ENCODE data around the gene FAM25G. TPM values are rescaled to one million over a fixed set of nuclear protein-coding genes. Genes with fewer than 3 reads are reported as not detected.
"Not testable (repeated sequence)": the region's sequence is repeated elsewhere in the genome, so short reads cannot be mapped to it uniquely, and the experiment has no call there.

Gene FAM25G
- not detected for polyA plus RNA-seq (2012; ENCODE audit: missing spikeins)

- FAIRE-seq; DNase-seq (ENCODE audit: insufficient read length): not testable (repeated sequence)
These were observed at the start of gene FAM25G for GRCh38 chr10:47491600-47491999. TSS of gene FAM25G (minus strand) at chr10:47491700. CDS start at chr10:47491674, 26 bp downstream.

DNA sequence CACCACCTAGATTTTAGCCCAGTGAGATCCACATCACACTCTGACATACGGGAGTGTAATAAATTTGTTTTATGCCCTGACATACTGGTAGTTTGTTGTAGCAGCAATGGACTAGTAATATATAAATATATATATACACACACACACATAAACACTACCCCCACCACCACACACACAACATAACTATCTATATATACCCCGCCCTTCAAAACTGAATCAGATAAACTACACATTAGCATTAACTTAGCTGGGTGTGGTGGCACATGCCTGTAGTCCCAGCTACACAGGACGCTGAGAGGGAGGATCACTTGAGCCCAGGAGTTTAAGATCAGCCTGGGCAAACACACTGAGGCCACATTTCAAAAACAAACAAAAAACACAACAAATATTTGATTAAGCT is 44.9 kb upstream of the FAM25G start:
- not testable (repeated sequence) for DNase-seq (ENCODE audit: insufficient read length); FAIRE-seq

- FAIRE-seq; DNase-seq (ENCODE audit: insufficient read length): not testable (repeated sequence)
These were observed 32.0 kb upstream of the FAM25G start, which contains the start of gene AGAP9 for GRCh38 chr10:47523475-47523874. TSS of gene AGAP9 (minus strand) at chr10:47523638. CDS start at chr10:47523526, 112 bp downstream.

DNA sequence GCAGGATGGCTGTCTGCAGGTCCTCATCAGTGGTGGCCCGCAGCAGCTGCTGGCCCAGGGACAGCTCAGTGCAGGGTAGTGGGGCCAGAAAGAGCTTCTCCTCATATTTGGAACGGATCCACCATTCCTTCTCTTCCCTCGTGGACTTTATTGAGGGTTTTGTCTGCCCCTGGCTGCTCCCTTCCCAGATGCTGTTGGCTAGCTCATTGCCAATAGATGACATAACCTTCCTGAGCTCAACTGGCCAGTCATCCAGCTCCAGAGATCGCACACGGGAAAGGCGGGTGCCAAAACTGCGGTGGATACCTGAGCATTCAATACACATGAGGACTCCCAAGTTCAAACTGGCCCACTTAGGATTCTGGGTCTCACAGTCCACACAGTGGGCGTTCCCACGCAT is 10.8 kb upstream of the FAM25G start:
- FAIRE-seq; DNase-seq (ENCODE audit: insufficient read length): not testable (repeated sequence)

- not testable (repeated sequence) for DNase-seq (ENCODE audit: insufficient read length); FAIRE-seq
These were observed 2.7 kb upstream of the FAM25G start for GRCh38 chr10:47494226-47494625.

- not testable (repeated sequence) for DNase-seq (ENCODE audit: insufficient read length); FAIRE-seq
These were observed 1.9 kb downstream of the FAM25G start for GRCh38 chr10:47489630-47490029.

DNA sequence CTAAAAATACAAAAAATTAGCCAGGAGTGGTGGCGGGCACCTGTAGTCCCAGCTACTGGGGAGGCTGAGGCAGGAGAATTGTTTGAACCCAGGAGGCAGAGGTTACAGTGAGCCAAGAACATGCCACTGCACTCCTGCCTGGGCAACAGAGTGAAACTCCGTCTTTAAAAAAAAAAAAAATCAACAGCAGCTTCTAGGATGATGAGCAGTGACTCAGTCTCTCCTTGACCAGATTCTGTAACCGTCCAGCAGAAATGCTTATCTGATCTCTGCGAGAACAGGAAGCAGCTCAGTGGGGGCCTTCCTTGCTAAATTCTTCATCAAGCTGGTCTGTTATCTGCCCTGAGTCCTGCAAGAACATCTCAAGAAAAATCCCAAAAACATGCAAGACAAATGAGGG is 5.6 kb downstream of the FAM25G start:
- FAIRE-seq; DNase-seq (ENCODE audit: insufficient read length): not testable (repeated sequence)

DNA sequence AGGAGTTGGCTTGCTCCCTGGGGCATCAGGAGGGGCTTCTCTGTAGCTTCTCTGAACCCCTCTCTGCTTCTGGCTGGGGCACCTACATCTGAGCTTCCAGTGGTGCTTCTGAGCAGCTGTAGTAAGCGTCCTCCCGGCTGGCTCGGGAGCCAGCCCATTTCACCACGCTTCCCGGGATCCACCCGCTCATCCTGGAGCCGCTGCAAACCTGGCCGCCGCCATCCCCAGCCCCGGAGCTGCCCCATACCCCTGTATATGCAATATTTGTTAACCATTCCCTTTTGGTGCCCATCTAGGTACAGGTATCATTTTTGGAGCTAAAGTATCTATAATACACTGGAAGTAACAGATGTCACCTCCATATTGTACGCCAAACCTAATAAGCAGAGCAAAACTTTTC is 6.7 kb downstream of the FAM25G start:
- not testable (repeated sequence) for DNase-seq (ENCODE audit: insufficient read length); FAIRE-seq

DNA sequence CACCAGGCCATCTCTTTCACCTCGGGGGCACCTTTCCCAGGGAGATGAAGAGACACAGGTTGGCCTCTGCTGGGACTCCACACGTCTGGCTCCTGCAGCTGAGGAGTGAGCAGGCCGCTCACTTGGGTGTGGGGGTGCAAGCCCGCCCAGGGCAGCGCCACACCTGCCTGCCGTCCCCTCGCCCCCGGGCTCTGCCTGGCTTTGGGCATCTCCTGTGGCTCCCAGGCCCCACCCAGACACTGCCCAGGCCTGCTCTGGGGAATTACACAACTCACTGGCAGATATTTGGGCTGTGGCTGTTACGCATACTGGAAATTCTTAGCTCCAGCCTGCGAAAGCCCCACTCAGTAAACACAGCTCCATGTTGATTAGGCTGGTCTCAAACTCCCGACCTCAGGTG is 7.6 kb downstream of the FAM25G start, which contains the start of gene ANXA8:
Gene ANXA8, minus strand, starts transcription at position 193 of the 400 bp plus-strand sequence. Its CDS starts 182 bp downstream, at position 11.
- DNase-seq (ENCODE audit: insufficient read length); FAIRE-seq: not testable (repeated sequence)

DNA sequence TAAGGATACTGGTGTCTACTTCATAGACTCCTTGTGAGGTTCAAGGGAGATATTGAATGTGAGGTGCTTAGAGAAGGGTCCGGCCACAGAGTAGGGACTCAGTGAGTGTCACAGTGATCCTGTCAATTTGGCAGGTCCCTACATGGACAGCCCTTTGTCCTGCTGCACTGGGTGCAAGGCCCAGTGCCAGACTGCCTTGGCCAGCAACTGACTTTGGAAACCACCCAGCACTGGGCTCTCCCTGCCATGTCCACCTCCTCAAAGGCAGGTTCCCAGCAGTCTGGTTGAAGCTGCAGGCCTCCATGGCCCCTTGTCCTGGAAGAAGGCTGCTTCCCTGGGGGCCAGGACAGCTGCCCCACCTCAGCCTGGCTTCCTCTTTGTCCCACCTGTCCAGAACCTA is 9.1 kb downstream of the FAM25G start:
- not testable (repeated sequence) for FAIRE-seq; DNase-seq (ENCODE audit: insufficient read length)

- DNase-seq (ENCODE audit: insufficient read length); FAIRE-seq: not testable (repeated sequence)
These were observed 9.7 kb downstream of the FAM25G start for GRCh38 chr10:47481768-47482181.

DNA sequence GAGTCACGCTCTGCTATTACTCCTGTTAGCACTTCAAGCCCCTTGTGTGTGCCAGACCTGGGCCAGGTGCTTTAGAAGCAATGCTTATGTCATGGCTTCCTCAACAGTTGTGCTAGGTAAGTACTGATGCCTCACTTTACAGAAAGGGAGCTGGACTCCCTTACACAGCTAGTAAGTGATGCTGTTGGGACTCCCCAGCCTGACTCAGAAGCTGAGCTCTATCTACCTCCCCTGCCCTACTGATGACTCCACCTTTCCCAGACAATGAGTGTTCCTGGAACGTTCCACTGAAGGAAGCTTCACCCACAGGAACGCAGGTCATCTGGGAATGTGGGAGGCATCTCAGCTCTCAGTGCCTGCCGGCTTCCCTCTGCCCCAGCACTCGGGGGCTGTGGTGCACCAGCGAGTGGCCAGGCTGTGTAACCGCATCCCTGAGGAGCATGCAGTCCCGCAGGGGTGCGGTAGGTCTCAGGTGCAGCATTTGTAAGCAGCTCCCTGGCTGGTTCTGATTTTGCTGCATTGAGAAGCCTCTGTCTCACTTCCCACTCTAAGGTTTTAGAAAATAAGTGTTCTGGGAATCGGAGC is 10.2 kb downstream of the FAM25G start:
- FAIRE-seq; DNase-seq (ENCODE audit: insufficient read length): not testable (repeated sequence)

DNA sequence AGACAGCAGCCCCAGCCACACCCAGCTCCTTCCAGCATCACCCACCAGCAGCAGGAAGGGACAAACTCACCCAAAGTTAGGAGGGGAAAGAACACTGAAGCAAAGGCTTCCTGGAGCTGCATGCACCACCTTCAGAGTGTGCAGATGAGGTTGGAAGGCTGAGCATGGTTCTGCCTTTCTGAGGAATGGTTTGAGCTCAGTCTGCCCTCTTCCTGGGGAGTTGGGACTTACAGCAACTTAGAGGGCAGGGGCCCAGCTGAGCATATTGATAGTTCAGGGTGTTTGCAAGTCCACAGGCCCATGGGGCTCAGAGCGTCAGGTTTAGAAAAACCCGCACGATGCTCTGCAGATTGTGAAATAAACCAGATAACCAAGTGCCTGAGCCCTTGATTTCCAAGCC is 11.4 kb downstream of the FAM25G start:
- not testable (repeated sequence) for DNase-seq (ENCODE audit: insufficient read length); FAIRE-seq

DNA sequence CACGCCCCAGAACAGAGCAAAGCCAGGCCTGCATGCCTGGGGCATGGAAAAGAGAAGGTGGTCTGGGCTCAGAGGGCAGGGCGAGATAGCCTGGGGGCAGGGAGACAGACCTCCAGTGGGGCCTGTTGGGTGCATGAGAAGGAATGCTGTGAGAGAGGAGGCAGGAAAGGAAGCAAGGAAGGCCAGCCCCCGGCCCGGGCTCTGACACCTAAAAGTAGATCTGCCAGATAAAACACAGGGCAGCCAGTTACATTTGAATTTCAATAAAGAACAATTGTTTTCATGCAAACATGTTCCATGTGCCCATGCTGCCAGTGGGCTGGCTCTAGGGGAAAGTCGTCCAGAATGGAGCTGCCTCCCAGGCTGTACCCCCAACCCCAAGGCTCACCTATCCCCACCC is 13.4 kb downstream of the FAM25G start:
- not testable (repeated sequence) for DNase-seq (ENCODE audit: insufficient read length); FAIRE-seq

DNA sequence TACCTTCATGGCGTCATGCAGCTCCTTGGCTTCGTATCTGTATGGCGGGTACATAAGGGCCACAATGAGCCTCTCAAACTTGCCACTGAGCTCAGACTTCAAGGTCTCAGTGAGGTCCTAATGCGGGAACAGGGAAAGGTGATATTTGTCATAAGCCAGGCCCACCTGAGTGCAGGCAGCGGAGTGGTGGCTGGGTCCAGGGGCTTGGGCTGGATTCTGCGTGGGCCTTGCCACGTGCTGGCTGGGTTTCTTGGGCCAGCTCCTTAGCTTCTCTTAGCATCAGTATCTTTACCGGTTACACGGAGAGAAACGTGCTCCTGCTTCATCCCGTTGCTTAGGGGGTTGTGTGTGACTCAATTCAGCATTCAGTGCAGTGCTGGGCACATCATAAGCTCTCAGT is 14.4 kb downstream of the FAM25G start:
- FAIRE-seq; DNase-seq (ENCODE audit: insufficient read length): not testable (repeated sequence)

DNA sequence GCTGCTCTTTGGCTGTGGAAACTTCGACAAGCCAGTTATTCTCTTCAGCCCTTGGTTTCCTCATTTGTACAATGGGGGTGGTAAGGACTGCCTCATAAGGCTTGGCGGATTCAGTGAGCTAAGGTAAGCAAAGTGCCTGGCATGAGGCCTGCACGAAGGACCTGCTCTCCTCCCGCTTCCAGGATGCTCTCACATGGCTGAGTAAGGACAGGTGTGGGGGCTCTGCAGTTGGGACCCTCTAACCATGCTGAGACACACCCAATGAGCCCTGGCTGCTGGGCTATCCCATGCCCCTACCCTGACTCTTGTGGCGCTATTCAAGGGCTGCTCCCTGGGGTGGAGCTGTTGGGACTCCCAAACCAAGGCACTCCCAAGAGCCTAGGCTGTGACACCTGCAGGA is 16.4 kb downstream of the FAM25G start:
- FAIRE-seq; DNase-seq (ENCODE audit: insufficient read length): not testable (repeated sequence)

DNA sequence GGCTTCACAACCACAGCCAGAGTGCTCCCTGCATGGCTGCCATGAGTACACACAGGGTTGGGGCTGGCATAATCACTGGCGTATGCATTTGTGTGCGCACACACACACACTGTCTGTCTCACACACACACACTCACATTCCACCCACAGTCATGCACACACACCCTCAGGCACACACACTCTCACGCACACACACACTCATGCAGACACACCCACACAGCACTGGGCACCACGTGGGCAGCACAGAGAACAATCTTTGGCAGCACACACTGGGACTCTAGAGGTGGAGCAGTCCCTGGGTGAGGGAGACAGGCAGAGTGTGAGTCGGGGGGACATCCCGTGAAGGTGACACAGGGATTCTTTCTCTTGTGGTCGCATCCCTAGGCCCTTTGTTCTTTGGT is 18.0 kb downstream of the FAM25G start:
- FAIRE-seq; DNase-seq (ENCODE audit: insufficient read length): not testable (repeated sequence)

- DNase-seq (ENCODE audit: insufficient read length); FAIRE-seq: not testable (repeated sequence)
These were observed 18.9 kb downstream of the FAM25G start for GRCh38 chr10:47472647-47473046.

- not testable (repeated sequence) for FAIRE-seq; DNase-seq (ENCODE audit: insufficient read length)
These were observed 19.4 kb downstream of the FAM25G start for GRCh38 chr10:47472072-47472471.

GRCh38 chr10:47468731-47469528 is 22.6 kb downstream of the FAM25G start:
- not testable (repeated sequence) for DNase-seq (ENCODE audit: insufficient read length); FAIRE-seq

DNA sequence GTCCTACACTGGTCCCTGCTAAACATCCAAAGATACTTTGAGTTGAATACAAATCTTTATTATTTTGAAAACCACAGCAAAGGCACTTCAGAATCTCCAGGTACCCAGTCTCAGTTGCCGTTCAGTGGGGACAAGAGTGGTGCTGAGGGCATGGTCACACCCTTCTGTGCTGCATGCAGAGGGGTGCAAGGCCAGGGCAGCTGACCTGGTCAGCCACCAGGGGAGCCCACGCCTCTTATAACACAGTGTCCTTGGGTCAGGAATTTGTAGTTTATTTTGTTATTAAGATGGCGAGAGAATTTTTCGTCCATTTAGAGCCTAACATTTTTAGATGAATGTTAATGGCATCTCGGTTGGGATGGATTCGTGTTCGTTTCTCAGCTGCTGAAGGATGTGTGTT is 23.5 kb downstream of the FAM25G start:
- not testable (repeated sequence) for FAIRE-seq

More for the DNA sequence above, 23.5 kb downstream of the FAM25G start:
- DNase-seq (ENCODE audit: insufficient read length): not testable (repeated sequence)
